LNCAP (cell line): ENCODE data around the gene NME1.

ENCODE experiments used
- CTCF ChIP-seq: fragments of 450-650 bp; IDR thresholded peaks from 2 replicates; pipeline ENCODE4 v1.5.1; 2017; ENCODE audit warnings: mild to moderate bottlenecking

NME1 gene

GRCh38 chr17:51153210-51154072, at the start of gene NME1:
NME1 (plus strand) TSS chr17:51153559; CDS start chr17:51155655, 2,096 bp downstream.
- TF ChIP-seq CTCF, result peak; percentile 90; the same call in 1 of the 2 replicates

- no peak for TF ChIP-seq CTCF
These were observed 45.6 kb upstream of the NME1 start for GRCh38 chr17:51107778-51108177.

- TF ChIP-seq CTCF, result no peak
These were observed 38.2 kb upstream of the NME1 start for GRCh38 chr17:51115179-51115578.

- TF ChIP-seq CTCF, result no peak
These were observed 34.8 kb upstream of the NME1 start for GRCh38 chr17:51118330-51119195.

- TF ChIP-seq CTCF, result no peak
These were observed 33.7 kb upstream of the NME1 start for GRCh38 chr17:51119415-51120356.

- TF ChIP-seq CTCF, result no peak
These were observed 33.0 kb upstream of the NME1 start for GRCh38 chr17:51120357-51120738.
